Measurements from ENCODE around the gene IFT20.

IFT20 gene

GRCh38 chr17:28335201-28335958, at the start of gene IFT20, which contains the start of gene TNFAIP1:
Gene IFT20 (minus strand): TSS chr17:28335472. CDS start chr17:28331985, 3,487 bp downstream.
Gene TNFAIP1 (plus strand): TSS chr17:28335761. CDS start chr17:28339522, 3,761 bp downstream.
- peak; percentile 96 for DNase-seq (ENCODE audit: low spot score)

DNA sequence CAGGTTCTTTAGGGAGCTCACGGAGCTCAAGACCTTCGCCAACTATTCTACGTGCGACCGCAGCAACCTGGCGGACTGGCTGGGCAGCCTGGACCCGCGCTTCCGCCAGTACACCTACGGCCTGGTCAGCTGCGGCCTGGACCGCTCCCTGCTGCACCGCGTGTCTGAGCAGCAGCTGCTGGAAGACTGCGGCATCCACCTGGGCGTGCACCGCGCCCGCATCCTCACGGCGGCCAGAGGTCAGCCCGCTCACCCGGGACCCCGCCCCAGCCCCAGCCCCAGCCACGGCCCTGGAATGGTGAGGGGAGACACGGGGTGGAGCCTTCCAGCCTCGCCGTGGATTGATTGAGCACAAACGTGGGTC, 49.7 kb upstream of the IFT20 start:
- DNase-seq (ENCODE audit: low spot score): no peak

GRCh38 chr17:28384281-28385036, 49.2 kb upstream of the IFT20 start:
- no peak for DNase-seq (ENCODE audit: low spot score)

- DNase-seq (ENCODE audit: low spot score): no peak
These were observed 46.0 kb upstream of the IFT20 start for GRCh38 chr17:28381141-28381825.

DNA sequence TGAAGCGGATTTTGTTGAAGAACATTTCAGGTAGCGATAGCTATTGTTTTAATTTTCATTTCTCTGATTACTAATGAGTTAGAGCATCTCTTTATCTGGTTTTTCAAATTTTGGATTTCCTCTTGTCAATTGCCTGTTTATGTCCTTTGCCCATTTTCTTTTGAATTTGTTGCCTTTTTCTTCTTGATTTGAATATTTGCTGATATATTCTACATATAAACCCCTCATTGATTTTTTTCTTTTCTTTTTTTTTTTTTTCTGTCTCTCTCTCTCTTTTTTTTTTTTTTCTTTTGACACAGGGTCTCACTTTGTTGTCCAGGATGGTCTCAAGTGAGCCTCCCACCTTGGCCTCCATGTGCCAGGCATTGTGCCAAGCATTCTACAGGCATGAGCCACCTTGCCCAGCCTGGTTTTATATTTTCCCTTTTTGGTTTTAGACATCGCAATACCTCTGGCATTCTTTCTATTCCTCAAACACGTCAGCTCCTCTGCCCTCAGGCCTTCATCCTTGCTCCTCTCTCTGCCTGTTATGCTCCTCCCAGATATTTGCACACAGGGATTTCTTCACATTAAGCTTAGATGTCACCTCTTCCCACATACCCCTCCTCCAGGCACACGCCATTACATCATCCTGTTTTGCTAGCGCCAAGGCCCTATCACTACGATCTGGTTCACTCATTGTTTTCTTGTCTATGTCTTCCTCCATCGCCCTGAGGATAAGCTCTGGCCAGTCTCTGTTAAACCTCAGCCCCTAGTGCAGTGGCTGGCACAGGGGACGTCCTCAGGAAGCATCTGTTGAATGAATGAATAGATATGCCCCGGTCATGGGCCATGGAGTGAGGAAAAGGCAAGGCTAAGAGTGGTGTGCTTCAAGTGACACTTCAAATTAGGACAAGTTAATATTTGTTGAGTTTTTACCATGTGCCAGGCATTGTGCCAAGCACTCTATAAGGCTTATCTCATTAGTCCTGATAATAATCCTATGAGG, 44.8 kb upstream of the IFT20 start:
- DNase-seq (ENCODE audit: low spot score): no peak

DNA sequence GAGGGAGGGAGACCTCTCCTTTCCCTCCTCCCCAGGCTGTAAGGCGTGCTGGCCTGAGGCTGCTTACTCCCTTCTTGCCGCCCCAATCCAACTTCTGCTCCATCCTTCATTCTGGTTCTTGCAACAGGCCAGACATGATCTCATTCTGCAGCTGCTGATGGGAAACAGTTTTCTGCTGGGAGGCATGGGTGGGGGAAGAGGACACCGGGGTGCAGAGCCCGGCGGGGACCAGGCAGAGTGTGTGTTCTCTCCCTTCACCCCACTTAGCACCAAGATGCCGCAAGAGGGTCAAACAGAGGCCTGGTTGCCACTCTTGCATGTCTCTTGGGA, 37.6 kb upstream of the IFT20 start:
- no peak for DNase-seq (ENCODE audit: low spot score)

GRCh38 chr17:28372203-28372944, 37.1 kb upstream of the IFT20 start:
- no peak for DNase-seq (ENCODE audit: low spot score)

DNA sequence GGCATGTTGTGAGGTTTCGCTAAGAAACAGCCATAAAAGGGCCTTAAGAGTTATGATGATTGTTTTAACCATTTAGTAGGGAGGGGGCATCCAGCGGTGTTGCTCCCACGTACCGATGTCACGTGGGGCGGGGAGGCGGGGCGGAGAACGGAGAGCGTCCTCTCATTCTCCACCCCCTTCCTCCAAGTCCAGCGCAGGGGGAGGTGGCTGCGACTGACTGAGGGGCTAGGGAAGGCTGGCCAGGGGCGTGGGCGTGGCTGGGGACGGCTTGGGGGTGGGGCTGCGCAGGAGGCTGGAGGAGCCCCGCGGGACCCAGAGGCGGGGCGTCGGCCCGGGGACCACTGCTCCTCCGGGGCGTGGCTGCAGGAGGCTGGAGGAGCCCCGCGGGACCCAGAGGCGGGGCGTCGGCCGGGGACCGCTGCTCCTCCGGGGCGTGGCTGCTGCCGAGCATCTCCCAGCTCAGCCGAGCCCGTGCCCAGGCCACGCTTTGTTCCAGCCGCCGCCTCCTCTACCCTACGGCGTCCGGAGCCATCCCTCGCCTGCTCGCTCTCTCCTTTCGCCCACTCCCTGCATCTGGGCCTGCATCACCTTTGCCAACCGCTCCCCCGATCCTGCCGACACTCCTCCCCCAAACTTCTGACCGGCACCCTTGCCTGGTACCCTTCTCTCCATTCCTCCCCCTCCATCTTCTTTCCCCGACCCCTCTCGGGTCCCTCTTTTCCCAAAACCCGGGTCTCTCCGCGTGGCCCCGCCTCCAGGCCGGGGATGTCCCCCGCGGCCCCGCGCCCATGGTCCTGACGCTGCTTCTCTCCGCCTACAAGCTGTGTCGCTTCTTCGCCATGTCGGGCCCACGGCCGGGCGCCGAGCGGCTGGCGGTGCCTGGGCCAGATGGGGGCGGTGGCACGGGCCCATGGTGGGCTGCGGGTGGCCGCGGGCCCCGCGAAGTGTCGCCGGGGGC, 36.3 kb upstream of the IFT20 start, which contains the start of gene SARM1:
Gene SARM1 (plus strand): TSS at position 450 of the 958 bp plus-strand sequence. CDS start 339 bp downstream, at position 789.
- peak; percentile 91 for DNase-seq (ENCODE audit: low spot score)

DNA sequence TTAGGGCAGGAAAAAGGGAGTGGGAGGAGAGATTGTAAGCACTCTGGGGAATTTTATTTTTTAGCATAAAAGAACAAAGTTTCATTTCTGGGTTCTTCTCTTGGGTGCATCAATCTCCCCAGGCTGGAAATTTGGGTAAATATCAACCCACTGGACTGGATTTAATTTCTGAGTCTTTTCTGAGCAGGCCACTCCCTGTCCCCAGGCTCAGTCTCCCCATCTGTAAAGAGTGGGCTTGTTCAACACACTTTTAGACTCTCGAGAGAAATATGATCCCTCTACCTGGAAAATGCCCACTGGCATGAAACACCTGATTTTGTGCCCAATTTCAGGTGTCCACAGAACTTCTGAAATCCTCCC, 35.5 kb upstream of the IFT20 start:
- no peak for DNase-seq (ENCODE audit: low spot score)

DNA sequence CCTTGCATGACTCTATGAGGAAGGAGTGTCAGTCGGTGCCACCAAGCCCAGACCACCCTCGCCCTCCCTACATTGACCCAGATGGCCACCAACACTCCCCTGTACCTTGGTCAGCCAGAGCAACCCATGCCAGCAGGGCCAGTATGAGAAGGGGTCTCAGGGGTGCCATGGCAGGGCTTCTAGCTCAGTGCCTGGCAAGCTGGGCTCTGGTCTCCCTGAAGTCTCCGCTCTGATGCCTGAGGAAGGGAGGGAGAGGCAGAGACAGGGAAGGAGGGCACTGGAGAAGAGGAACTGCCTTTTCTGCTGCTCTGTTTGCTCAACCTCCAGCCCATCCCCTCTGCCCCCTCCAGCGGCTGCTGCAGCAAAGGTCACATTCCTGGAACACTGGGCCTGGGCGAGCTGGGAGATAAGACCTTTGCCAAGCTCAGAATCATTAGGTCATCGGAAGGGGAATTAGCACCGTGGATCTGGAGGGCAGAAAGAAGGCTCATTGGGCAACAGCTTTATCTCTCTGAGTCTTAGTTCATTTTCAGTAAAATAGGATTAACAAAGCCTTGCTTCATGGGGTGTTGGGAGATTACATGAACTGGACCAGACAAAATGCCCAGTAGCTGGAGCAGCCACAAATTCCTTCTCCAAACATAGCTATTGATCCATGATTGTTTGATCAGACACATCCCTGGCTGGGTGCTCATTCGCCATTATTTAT, 34.9 kb upstream of the IFT20 start, which contains the start of gene VTN:
Gene VTN (minus strand): TSS at position 273 of the 709 bp plus-strand sequence. CDS start 104 bp downstream, at position 169.
- DNase-seq (ENCODE audit: low spot score): peak; percentile 29

GRCh38 chr17:28369684-28370034, 34.4 kb upstream of the IFT20 start:
- no peak for DNase-seq (ENCODE audit: low spot score)

GRCh38 chr17:28368915-28369683, 33.8 kb upstream of the IFT20 start:
- DNase-seq (ENCODE audit: low spot score): no peak

DNA sequence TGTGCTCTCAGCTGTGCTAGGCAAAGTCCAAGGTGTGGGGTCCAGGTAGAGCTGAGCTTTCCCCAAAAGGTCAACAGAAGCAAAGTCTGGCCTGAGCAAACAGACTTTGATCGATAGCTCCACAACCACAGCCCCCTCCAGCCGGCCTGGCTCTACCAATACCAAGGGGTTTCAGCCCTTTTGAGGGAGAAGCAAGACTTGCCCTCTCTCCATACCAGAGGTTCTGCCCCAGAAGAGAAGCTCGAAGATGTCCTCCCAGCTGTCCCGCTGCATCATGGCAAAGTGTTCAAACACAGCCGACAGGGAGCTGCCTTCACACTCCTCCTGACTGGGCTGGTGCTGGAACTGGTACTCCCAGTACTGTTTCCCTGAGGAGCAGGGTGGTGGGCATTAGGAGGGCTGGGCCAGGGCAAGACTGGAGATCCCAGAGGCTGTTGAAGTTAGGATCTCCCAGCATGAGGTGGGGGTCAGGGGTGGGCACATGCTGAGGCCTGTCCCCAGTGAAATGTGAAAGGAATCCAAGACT, 33.1 kb upstream of the IFT20 start:
- DNase-seq (ENCODE audit: low spot score): no peak

DNA sequence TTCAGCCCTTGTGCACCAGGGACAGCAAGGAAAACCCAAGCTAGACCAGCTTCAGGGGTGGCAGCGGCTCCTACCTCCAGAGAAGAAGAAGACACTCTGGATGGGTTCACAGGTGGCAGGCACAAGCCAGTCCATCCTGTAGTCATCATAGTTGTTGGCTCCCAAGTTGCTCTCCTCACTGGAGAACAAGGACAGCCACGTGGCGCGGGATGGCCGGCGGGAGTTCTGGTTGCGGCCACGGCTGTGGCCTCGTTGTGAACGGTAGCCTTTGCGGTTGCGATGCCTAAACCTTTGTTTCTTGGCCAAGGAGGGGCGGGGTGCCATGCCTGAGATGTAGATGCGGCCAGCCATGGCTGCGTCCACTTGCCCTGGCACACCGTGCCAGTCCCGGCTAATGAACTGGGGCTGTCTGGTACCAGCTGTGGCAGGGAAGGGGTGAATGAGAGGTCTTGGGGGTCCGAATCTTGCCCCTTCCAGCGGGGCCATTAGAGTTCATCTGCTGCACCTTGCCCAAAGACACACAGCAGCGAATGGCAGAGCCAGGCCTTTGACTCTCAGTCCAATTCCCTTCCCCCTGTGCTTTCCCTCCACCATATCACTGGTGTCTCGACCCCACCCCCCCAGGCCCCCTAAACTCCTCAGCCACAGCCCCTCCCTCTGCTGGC, 32.5 kb upstream of the IFT20 start:
- no peak for DNase-seq (ENCODE audit: low spot score)

- no peak for DNase-seq (ENCODE audit: low spot score)
These were observed 31.3 kb upstream of the IFT20 start for GRCh38 chr17:28366605-28367004.

DNA sequence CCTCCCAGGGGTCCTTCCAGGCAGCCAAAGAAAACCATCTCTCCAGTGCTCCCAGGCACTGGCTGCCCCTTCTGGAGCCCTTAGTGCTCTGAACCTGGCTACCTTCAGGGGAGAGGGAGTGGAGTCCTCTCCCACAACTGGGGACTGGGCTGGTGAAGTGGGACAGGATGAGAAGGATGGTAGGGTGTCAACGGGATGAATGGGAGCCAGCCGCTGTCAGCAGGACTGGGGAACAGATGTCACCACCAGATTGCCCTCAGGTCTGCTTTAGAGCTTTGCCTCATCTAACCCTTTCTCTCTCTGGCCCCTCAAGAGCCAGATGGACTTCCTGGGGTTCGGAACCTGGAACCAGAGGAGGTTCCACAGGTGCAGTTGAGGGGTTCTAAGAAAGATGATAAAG, 30.2 kb upstream of the IFT20 start:
- no peak for DNase-seq (ENCODE audit: low spot score)

DNA sequence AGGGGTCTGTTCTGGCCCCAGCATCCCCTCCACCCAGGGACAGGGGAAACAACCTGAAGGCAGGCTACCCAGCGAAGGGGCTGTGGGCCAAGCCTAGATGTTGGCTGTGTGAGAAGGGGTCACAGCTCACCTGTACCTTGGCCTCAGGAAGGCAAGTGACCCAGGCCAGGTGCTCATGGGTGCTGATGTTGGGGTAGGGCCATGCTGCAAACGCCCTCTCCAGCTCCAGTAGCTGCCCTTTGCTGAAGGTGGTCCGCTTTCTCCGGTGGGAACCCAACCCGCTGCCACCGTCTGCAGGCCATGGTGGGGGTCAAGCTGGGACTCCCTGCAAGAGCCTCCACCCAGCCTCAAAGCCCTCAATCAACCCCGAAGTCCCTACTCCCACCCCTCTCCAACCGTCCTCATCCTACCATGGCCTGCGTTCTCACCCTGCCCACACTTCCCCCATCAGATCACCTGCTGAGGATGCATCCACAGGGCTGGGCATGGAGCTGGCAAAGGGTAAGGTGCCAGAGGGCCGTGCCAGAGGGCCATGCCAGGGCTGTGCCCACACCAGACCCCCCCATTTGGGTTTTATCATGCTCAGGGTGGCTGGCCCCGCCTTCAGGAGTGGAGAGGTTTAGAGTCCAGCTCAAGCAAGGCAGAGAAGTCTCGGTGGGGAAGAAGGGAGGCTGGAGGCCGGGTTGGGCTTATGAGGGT, 29.5 kb upstream of the IFT20 start, which contains the start of gene SEBOX:
Gene SEBOX (minus strand): TSS at position 535 of the 699 bp plus-strand sequence. CDS start 48 bp downstream, at position 487.
- no peak for DNase-seq (ENCODE audit: low spot score)

Data from COLO829 (cell line).